Measurements from ENCODE around the gene MAGI2.

Gene MAGI2

DNA sequence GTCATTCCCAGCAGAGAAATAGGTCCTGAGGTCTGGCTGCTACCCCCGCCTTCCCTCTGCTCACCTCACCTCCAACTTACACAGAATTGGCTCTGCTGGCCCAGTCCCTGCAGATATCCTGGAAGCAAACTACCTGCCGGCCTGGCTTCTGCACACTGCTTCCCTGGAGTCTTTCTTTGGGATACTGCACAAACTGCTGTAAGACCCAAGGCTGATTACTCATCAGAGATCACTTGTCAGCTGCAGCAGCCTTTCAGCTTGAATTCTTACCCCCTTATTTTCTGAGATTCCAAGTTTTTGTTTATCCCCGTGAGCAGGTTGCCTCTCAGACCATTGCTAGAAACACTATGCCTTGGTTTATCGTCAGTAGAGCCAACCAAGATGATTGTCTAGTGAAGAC, 1228.5 kb downstream of the MAGI2 start:
- DNase-seq (ENCODE audit: low spot score) = no peak

DNA sequence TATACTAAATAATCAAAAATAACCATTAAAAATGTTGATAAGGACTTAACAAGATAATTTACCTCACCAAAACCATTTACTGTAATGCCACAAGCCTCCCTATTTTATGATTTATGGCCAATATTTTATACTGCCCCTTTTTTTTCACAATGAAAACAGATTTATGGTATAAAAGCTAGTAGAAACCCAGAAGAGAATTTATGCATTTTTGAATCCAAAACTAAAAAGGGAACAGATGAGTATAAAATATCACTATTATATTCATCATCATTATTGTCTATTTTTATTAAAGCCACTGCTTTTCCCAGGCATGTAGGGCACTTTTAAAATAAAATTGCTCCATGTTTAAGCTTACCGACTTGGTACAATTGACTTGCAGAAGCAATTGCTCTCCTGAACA, 1229.9 kb downstream of the MAGI2 start:
- no peak for DNase-seq (ENCODE audit: low spot score)

DNA sequence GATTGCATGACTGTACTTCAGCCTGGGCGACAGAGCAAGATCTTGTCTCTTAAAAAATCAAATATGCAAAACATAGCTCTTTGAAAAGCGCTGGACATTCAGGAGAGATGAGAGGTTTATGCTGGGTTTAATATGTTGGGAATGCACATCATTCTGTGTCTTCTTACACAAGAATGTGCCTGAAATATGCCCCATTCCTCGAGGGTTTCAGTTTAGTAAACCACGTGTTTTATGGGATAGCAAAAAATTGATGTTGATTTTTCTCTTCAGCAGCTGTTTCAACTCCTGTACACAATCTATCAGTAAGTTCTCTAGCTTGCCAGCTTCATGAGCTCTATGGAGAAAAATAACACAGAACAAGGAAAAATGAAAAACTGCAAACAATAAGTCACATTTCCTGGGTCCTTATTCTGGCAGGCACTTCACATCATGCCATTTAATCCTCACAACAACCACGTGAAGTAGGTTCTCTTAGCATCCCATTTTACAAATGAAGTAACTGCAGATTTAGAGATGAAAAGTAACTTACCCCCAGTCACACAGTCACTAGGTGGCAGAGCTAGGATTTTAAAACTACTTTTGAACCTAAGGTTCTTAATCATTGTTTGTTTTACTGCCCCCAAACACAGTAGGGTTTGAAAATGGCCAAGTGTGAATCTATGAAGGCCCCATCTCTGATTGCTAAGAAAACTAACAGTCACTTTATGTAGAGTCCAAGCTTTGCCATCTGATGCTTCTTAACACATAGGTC, 1231.3 kb downstream of the MAGI2 start:
- no peak for DNase-seq (ENCODE audit: low spot score)

DNA sequence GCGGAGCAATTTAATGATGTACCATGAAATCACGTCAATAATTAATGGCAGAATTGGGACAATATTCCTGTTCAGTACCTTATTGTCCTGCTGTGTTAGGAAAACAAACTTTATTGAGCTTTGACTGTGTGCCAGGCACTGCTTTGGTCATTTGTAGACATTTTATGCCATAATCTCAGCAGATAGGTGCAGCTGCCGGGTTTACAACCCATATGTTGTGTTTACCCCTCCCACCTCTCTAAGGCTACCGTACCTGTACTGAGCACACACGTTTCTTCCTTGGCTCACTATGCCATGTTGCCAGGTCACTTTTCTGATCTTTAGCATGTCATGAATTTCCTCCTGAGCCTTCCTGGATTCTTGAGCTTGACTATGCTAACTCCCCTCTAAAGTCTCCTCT, 1232.7 kb downstream of the MAGI2 start:
- DNase-seq (ENCODE audit: low spot score) = no peak

DNA sequence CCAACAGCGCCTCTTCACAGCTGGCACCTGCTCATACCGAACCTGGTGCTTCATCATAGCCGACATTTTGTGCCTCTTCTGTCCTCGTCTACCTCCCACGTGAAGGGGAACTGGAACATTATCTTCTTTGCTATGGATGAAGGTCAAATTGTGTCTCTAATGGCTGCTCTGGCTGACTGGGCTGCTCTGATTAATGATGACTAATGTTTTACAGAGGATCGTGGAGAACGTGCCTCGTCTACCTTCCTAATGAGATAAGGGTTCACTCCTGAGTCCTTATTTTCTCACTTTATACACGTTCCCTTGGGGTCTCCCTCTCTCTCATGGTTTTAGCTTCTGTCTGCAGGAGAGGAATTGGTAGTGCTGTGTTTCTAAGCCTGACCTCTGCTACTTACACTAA, 1234.6 kb downstream of the MAGI2 start:
- no peak for DNase-seq (ENCODE audit: low spot score)

DNA sequence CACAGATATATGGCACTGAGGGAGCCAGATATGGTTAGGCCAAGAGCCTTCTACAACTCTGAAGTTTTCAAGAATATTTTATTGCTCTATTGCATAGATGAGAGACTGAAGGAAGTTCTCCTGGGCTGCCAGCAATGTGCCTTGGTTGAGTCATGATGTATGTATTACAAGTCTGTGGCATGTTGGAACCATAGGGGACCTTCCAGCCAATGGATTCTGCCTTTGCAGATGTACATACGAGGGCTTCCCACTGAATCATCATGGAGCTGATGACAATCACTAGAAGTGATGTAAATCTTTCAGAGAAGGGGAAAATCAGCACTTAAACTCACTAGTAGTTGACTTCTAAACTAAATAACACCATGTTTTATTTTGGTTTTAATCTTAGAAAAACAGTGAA, 1235.4 kb downstream of the MAGI2 start:
- DNase-seq (ENCODE audit: low spot score) = no peak

DNA sequence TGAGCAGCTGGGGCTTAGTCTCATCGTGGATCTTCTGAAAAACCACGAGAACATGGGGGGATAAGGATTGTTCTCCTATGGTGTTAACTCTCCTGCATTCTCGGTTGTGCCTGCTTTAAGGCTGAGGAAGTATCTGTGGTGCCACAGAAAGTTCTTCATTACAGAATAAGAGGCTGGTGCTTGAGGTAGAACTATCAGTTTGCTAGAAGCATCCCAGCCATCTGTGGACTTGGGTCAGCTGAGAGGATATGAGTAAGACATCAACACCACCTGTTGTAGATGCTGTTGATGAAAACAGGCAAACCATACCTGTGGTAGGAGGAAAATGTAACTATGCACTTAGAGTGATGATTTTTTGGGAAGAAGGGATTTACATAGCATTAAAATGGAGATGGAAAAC, 1238.3 kb downstream of the MAGI2 start:
- DNase-seq (ENCODE audit: low spot score) = no peak

DNA sequence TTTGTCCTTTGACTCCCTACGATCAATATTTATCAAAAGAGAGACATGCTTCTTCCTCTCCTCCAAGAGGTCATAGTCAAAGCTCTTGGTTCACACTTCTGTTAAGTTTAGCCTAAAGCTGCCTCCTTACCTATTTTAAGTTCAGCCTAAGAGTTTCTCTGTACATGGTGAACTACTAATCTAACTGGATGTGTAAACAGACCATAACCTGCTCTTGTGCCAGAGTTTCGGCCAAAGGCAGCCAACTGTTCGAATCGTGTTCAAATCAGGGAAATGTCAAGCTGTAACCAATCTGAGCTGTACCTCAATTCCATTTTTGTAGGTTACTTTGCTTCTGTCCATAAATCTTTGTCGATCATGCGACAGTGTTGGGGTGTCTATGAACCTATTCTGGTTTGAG, 1240.1 kb downstream of the MAGI2 start:
- DNase-seq (ENCODE audit: low spot score) = no peak

DNA sequence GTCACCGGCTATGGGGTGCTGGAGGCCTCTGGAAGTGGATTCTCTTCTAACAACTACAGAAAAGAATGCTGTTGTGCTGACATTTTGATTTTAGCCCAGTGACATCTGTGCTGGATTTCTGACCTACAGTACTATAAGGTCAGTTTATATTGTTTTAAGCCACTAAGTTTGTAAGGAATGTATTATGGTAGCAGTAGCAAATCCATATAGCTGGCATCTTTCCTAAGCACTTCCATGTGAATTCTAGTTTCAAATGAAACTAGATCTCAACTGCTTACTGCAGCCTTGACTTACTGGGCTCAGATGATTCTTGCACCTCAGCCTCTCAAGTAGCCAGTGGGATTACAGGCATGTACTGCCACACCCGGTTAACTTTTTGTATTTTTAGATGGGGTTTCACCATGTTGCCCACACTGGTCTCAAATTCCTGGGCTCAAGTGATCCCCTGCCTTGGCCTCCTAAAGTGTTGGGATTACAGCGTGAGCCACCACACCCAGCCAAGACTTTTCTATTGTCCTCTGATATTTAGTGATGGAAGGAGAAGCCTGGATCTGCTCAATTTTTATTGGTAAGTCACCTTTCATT, 1240.9 kb downstream of the MAGI2 start:
- no peak for DNase-seq (ENCODE audit: low spot score)

DNA sequence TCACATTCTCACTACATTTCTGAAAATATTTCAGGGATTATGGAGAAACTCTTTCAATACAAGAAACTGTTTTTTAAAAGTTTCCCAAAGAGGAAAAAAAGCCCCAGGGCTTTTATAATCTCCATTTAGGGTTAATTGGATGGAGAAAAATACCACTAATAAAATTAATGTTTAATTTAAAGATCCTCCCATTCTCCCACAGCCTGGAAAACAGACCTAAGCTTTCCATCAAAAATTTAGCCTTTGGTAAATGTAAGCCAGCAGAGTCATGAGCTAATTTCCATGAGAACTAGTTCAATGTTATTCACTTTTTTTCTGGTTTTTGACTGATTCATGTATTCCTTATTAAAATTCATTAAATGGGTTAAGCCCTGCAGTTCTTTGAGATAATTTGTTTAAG, 1246.2 kb downstream of the MAGI2 start:
- no peak for DNase-seq (ENCODE audit: low spot score)

DNA sequence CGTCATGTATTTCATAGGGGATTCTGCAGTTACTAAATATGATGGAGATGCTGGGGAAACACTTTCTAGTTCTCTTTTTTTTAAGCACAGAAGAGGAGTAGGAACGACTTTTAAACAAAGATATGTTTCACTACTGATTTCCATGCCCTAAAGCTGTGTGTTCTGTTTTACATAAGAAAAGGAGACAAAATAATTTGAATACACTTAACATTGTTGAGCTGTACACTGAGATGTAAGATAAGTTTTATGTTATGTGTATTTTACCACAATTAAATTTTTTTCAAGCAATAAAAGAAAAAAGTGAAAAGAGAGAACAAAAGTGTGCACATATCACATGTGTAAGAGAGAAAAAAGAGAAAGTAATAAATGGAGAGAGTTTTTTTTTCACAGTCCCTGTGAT, 1246.7 kb downstream of the MAGI2 start:
- no peak for DNase-seq (ENCODE audit: low spot score)

DNA sequence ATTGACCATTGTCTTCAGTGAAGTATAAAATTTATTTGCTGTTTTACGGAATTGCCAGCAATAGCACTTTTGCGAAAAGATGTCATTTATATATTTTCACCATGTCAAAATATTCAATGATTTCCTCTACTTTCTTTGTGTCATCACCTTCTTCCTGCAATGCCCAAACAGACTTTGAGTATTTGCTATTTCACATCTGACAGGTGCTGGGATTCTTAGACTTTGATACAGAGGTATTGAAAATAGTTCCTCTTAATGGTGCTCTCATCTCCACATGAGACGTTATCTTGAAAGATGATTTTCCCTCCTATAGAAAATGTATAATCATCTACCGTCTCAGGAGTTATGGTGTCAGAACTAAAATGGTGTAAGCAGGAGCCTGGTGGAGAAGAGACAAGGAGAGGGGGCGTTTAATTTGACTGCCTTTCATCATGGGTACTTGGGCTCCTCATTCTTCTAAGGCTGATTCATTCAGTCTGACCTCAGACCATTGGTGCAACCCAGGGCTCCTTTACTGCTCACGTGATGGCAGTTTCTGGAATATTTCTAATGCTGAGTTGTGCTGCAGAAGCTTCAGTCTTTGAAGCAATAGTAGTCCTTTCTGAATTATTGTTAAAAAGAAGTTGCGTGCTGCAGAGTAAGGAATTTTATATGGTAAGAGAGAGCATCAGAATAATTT, 1250.3 kb downstream of the MAGI2 start:
- no peak for DNase-seq (ENCODE audit: low spot score)

DNA sequence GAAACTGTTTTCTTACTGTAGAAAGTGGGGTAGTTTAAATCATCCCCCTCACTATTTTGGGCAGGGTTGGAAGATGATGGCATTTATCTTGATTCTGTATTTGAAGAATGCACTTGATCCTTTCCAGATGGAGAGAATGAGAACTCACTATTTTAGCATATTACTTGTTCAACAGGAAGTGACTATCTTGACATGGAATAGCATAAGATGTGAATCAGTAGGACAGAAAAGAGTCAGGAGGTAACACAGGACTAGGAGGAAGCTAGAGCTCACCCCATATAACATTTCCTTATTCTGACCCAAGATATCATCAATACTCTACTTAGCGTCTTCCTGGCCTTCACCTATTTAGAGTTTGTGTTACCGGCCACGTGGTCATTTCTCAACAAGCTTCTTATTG, 1254.7 kb downstream of the MAGI2 start:
- DNase-seq (ENCODE audit: low spot score) = no peak

DNA sequence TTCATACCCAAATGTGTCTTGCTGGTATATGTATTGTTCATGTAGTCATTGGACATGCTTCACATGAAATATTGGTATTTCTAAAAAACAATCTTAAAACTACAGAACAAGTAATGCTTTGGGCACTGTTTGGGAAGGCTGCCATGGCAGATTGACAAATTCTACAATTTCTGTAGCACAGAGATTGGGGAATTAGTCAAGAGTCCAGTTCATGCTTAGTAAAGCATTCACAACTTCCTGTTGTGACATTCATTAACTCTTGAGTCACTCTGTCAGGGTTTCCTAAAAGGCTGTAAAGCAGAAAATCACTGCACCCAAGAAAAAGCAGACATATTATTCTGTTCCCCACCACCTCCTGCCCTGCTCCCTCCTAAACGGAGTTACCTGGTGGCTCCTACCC, 1256.0 kb downstream of the MAGI2 start:
- no peak for DNase-seq (ENCODE audit: low spot score)

DNA sequence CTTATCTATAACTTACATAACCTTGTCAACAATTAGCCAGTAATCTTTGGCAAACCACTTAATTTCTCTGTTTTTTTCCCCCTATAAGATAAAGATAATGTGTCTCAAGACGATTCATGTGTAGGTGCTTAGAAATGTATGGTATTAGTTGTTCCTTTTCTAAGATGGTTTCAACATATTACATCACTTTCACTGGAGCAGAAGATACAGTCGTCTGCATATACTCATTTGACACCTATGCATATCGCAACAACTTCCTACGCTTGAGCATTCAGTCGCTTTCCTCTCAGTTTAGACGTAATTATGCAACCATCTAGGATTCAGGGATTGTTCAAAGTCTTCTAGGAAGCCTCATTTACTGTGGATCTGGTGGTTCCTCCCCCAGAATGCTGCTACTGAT, 1258.2 kb downstream of the MAGI2 start:
- DNase-seq (ENCODE audit: low spot score) = no peak

DNA sequence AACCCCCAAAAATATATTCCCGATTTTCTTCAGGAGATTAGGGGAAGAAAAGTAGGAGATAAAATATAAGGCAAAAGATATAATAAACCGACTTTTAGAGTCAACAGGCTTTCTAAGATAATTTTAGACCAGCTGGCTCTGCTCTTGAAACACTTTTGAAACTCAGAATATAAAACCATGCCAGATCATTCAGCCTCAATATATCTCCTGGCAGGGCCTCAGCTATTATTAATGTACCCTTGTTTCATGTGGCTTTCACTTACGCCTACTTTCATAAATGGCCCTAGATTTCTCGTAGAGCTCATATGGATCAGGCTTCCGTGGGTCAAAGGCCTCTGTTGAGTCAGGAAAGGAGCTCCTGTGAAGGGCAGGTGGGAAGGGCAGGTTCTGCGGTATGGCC, 1258.9 kb downstream of the MAGI2 start:
- DNase-seq (ENCODE audit: low spot score) = no peak

DNA sequence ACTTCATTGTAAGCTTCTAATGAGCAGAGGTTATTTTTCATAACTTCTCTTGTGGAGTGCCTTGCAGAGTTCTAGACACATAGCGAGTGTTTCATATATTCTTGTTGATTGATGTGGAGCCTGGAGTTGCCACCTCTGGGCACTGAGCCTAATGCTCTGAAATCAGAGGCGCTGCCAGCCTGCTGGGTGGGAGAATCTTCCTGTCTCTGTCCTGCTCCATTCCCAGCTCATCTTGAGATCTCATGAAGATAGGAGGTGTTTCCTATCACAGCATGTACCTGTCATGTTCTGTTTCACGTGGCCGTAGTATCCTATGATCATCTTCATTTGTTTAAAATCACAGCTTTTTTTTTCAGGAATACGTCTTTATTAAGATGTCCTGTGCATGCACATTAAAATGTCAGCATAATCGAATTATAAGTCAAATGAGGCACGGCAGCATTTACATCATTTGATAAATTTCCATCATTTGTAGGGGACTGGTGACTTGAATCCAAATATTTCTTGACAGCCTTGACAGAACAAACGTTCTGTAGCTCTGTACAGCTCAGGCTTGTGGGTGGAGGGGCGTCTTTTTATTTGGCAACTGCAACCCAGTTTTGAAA, 1261.9 kb downstream of the MAGI2 start:
- DNase-seq (ENCODE audit: low spot score) = peak; percentile 18

DNA sequence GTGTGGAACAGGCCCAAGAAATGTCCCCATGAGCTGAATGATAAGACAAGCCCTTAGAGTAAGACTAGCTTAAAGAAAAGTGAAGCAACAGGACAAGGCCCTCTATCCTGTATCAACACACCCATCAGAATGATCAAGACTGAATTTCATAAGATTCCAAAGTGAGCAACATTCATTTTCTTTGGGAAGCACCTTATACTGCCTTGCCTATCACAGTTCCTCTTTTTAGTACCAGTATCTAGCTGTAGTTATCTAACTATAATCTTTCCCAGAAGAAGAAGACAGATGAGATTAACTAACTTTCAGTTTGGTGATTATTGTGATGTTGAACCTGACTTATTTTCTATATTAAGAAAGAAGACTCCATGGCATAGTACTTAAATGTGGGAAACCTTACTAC, 1263.7 kb downstream of the MAGI2 start:
- DNase-seq (ENCODE audit: low spot score) = no peak

DNA sequence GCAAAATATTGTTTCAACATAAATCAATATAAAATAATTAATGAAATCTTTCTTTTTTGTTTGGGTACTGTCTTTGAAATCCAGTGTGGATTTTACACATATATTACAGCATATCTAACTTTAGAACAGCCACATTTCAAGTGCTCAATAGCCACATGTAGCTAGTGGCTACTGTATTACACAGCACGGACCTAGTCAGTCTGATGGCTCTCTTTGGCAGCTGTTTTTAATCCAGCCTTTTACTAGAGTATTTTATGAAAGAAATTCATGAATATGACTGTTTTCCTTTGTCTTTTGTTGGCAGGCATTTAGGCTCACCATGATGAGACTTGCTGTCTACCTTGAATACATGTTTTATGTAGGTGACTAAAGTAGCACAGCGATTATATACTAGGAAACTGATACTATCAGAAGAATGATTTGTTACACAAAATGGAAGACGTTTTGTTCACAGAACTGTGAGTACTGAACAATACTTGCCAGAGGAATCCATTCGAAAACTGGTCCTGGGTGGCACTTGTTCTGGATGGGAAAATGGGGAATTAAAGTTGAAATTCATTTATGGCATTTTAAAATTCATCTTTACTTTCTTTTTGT, 1268.2 kb downstream of the MAGI2 start:
- no peak for DNase-seq (ENCODE audit: low spot score)

DNA sequence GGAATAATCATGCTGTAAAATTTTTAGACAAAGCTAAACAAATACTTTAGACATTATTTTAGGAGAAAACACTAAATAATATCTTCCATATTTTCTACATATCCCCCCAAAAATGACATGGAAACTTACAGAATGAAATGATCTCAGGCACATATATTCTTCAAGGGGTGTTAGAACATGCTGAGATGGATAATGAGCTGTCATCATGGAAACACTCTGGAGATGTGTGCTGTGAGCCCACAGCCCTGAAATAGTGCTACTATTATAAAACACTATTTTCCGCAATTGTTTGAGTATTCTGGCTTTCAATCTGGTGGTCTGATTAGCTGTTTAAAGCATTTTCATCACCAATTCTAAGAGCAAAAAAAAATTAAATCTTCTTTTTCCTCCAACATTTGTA, 1269.2 kb downstream of the MAGI2 start:
- DNase-seq (ENCODE audit: low spot score) = no peak

DNA sequence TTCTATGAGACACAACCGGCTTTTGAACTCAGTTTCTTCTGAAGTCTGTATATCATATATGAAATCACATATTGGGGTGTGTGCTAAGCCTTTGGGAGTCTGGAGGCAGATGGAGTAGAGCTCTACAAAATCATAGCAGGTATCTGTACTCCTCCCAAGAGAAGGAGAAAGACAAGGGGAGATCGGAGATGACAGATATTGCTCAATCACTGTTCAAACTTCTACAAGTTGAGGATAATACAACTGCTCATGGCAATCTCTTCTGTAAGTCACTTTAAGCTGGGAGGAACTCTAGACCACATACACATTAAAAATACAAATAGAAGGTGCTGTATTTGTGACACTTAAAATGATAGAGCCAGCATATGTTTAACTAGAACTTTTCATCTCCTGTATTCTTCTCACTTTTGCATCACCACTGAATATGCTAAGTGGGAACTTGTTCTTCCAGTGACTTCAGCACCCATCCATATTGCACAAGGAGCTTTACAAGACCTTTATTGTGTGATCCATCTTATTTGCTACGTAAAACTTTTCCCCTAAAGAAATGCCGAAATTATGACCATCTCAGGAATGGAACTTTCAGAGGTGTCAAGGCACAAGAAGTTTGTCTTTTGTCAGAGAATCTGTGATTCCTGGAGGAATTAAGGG, 1273.5 kb downstream of the MAGI2 start:
- no peak for DNase-seq (ENCODE audit: low spot score)

DNA sequence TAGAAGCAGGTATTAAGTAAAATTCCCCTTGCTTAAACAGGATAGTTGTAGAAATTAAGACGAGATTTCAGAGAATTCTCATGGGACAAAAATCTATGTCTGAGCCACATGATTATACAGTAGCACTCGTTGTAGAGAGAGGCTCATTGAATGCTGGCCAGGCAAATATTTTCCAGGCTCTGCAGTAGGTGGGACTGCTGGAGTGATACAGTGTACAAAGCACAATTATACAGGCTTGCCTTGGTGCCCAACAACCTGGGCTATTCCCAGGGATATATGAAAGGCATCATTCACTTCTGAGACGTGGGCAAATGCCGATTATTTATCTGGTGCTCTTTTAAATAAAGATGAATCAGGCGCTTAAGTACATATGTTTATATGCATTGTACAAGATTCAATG, 1274.3 kb downstream of the MAGI2 start:
- peak; percentile 18 for DNase-seq (ENCODE audit: low spot score)

All from pons (tissue), 1 donor.